HG02798 (cell line): ENCODE measurements around the gene SFXN5.
A peak's percentile ranks its signal among the peaks of the same experiment; 100 is the strongest.
"Not testable (repeated sequence)": the region's sequence is repeated elsewhere in the genome, so short reads cannot be mapped to it uniquely, and the experiment has no call there.

Experiments used
- ATAC-seq: cut with Tn5 transposase; IDR thresholded peaks from one replicate; pipeline ENCODE4 v1.9.1; 2021; ENCODE audit warnings: mild to moderate bottlenecking; ENCODE audit not compliant: unreplicated experiment, poor library complexity

Gene SFXN5, protein sequence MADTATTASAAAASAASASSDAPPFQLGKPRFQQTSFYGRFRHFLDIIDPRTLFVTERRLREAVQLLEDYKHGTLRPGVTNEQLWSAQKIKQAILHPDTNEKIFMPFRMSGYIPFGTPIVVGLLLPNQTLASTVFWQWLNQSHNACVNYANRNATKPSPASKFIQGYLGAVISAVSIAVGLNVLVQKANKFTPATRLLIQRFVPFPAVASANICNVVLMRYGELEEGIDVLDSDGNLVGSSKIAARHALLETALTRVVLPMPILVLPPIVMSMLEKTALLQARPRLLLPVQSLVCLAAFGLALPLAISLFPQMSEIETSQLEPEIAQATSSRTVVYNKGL

DNA sequence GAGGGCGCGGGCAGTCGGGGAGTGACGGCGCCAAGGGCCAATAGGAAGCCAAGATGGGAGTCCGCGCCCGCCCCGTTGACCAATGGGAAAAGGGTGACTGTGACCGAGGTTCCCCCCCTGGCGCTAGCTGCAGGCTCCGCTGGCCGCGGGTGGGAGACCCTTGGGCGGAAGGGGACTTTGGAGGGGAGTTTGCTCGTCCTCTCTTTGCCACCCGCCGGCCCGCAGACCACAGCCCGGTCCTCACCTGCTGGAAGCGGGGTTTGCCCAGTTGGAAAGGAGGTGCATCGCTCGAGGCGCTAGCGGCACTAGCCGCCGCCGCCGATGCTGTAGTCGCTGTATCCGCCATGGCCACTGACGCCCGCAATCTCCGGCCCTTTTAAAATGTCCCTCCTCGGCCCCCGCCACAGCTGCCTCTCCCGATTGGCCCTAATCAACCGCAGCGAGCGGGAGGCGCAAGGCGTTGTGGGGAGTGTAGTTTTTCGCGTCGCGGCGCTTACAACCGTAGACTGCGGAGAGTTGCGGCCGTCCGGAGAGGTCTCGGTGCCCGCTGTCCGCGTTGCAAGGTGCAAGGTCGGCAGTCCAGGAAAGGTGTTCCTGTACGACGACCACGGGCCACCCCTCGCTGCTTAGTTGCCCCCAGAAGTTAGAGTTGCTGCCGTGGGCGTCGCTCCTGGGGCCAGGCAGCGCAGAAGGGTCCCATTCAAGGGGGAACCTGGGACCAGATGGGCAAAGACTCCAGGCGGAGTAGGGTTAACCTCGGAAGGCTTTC, at the start of gene SFXN5:
Gene SFXN5, minus strand, starts transcription at position 353 of the 769 bp plus-strand sequence. Its CDS starts 7 bp downstream, at position 346.
- ATAC-seq: peak; percentile 96

DNA sequence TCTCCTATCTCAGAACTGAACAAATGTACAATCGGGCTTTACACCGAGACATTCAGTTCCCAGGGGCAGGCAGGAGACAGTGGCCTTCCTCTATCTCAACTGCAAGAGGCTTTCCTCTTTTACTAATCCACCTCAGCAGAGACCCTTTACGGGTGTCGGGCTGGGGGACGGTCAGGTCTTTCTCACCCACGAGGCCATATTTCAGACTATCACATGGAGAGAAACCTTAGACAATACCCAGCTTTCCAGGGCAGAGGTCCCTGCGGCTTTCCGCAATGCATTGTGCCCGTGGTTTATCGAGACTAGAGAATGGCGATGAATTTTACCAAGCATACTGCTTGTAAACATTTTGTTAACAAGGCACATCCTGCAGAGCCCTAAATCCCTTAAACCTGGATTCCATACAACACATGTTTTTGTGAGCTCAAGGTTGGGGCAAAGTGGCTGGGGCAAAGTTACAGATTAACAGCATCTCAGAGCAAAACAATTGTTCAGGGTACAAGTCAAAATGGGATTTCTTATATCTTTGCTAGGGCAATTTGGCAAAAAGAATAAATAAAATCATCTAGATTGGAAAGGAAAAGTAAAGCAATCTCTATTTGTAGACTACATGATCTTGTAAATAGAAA, 48.2 kb upstream of the SFXN5 start:
- not testable (repeated sequence) for ATAC-seq

DNA sequence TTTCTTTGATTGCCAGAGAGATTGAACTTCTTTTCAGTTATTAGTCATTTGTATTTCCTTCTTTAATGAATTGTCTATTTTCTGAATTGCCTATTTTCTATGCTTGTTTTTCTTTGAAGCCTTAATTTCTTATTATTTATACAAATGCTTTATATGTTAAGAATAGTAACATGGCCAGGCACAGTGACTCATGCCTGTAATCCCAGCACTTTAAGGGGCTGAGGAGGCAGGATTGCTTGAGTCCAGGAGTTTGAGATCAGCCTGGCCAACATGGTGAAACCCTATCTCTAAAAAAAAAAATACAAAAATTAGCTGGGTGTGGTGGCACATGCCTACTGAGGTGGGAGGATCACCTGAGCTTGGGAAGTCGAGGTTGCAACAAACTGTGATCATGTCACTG, 45.9 kb upstream of the SFXN5 start:
- ATAC-seq: no peak

DNA sequence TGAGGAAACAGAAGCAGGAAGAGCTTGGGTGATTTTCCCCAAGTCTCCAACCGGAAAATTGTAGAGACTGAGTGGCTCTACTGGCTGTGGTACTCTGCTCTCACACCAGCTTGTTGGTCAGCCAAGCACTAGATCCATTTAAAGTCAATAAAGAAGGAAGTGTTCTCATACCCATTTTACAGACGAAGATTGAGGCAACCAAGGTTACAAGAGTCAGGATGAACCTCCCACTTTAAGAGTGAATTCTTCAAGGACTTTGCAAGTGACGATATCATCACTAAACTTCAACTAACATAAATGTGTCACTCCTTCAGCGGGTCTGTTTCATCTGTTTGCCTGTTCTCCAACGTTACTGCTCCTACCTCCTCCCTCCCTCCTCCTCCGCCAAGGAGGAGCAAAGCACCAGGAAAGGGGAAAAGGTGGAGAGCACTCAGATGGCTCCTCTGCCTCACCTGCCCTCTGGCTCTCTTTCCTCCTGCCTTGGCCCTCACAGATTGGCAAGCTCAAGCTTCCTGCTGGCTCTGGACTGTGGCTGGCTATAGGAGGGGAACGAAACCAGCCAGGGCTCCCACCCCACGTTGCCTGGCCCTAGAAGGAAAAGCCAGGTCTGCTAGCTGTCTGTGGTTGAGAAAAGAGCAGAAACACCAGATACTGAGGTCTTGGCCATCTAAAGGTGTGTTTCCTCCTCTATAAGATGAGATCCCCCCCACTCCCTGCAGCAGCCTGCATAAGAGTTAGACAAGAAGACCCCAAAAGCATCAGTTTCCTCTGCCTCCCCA, 44.9 kb upstream of the SFXN5 start:
- ATAC-seq: no peak

DNA sequence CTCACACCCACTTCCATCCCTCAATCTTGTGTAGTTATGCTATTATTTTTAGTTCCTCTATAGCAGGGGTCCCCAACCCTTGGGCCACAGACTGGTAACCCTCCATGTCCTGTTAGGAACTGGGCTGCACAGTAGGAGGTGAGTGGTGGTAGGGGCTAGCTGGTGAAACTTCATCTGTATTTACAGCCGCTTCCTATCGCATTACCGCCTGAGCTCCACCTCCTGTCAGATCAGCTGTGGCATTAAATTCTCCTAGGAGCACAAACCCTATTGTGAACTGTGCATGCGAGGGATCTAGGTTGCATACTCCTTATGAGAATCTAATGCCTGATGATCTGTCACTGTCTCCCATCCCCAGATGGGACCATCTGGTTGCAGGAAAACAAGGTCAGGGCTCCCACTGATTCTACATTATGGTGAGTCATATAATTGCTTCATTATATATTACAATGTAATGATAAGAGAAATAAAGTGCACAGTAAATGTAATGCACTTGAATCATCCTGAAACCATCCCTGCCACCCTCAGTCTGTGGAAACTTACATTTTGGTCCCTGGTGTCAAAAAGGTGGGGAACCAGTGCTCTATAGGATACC, 42.9 kb upstream of the SFXN5 start:
- no peak for ATAC-seq

DNA sequence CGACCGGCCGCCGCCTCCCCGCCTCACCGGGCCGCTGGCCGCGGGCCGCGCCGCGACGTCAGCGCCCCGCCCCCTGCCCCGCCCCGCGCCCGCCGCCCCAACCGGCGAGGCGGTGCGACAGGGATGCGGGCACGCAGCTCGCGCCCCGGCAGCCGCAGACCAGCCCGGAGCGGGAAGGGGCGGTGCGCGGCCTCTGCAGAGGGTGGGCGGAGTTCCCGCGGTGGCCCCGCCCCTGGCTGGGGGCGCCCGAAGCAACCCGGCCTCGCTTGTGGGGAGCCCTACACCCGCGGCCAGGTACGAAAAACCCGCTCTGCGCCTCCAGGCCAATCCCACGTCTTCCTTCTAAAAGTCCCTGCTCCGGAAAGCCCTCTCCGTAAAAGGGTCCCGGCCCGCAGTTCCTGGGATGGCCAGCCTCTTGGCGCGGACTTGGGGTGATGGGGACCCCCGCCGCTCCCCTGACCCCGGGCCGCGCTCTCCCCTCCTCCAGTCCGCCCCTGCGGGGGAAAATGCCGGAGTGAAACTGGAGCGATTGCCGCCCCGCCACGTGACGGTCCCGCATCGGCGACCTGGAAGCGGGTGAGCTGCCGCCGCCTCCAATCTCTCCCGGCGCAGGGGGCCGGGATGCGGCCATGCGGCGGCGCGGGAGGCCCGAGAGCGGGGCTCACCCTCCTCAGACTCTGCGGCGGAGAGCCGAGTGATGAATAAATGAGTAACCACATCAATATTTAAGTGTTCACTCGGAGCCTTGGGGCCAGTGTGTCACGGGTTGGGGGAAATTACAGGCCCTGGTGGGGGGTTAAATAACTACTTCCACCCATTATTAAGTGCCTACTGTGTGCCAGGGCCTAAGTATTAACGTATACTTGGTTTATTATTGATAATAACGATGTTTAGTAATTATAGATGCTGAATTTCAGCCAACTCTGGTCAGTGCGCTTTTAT, 41.7 kb upstream of the SFXN5 start, which contains the start of gene RAB11FIP5:
Gene RAB11FIP5, minus strand, starts transcription at position 36 of the 942 bp plus-strand sequence. CDS start 171 bp downstream, outside the sequence.
- ATAC-seq: peak; percentile 79

DNA sequence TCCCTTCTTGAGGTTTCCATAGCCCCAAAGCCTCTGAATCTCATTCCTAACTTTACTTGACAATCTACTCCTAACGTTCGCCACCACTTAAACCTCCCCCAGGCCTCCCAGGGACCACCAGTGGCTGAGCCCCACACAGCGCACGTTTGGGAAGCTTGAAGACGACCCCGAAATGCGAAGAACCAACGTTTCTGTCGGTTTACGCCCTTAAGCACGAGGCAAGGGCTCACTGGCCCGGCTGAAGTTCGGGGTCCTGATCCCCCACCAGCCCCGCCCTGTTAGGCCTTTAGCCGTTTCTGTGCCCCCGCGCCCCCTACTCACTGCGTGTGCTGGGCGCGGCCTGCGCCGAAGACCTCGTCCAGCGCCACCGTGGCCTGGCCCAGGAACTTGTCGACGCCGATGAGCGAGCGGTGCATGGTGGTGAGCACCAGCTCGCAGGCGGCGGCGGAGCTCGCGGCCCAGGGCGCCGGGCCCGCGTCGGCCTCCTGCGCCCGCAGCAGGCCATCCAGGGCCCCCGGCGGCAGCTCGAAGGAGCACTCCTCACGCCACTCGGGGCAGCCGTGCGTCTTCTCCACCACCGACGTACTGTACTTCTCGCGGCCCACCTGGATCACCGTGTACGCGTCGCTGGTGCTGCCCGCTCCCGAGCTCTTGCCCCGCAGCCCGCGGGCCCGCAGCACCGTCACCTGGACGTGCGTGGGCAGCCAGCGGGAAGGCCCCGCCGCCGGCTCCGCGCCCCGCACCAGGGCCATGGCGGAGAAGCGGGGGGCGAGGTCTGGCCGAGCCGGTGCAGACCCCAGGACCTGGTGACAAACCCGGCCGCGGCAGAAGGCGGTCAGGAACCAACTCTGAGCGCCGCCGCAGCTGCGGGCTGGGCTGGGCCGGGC, 40.8 kb upstream of the SFXN5 start:
- ATAC-seq: peak; percentile 29

DNA sequence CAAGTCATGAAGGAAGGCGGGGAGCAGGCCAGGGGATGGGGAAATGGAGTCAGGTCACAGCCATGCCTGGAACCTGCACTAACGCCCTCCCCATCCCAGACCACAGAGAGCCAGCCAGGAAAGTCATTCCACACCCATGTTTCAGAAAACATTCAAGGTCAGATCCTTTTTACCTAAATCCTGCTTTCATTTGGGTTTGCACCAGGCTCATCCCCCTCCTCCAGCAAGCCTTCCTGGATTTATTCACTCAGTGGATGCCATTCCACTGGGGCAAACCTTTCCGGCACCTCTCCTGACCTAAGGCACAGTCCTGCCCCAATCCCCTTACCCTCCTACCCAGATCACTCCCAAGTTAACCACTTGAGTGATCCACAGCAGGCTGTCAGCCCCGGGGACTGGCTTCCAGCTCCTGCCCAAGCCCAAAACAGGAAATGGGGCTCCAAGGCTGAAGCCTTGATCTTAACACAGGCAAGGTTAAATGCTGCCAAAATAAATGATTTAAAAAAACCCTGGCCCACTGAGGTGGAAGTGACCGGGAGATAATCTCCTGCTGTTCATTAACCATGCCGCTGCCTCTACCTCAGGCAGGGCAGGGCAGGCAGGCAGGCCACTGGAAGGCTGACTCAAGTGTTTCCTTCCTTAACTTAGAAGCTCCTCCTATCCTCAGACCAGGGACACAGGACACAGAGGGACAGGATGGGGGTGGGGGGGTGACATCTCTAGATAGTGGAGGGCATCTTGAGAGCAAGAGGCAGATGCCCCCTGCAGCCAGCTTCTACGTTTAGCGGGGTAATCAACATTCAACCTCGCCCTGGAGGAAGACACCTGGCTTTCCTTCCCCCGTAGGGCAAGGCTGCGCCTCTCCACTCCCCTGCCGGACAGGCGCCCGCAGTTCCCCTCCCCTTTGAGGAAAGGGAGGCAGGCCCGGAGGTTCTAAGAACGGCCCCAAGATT, 39.8 kb upstream of the SFXN5 start:
- ATAC-seq: no peak

DNA sequence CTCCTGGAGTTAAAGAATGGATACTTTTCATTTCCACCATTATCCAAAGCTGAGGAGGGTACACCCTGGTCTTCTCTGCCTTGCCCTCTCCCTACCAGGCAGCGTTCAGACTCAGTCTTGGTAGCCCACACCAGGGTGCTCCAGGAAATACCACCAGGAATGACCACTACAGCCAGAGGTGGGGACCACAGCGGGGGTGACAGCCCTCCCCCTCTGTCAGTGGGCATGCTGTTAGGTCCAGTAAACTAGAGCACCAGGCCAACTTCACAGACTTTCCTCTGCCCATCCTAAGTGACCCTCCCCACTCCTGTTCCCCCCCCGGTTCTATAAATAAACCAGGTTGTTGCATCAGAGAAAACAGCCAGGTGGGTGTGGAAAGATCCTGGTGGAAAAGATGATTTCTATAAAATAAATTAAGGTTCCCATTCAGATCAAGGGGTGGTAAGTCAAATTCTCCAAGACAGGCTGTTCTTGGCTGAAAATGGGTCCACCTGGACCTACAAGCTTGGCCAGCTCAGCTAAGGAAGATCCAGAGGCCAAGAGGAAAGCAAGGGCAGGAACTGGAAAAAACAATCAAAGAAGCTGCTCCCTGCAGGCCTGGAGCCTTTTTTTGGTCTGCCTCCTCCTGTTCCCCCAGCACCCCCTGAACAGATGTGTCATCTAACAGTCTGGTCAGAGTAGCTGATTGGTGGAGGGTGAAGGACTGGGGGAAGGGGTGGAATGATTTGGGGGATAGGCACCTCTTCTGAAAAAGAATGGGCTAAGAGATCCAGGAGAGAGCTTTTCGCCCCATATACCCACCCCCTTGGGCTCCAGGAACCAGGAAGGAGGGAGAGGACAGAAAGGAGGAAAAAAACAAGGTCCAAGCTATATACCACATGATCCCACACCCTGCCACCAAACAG, 38.9 kb upstream of the SFXN5 start:
- no peak for ATAC-seq

DNA sequence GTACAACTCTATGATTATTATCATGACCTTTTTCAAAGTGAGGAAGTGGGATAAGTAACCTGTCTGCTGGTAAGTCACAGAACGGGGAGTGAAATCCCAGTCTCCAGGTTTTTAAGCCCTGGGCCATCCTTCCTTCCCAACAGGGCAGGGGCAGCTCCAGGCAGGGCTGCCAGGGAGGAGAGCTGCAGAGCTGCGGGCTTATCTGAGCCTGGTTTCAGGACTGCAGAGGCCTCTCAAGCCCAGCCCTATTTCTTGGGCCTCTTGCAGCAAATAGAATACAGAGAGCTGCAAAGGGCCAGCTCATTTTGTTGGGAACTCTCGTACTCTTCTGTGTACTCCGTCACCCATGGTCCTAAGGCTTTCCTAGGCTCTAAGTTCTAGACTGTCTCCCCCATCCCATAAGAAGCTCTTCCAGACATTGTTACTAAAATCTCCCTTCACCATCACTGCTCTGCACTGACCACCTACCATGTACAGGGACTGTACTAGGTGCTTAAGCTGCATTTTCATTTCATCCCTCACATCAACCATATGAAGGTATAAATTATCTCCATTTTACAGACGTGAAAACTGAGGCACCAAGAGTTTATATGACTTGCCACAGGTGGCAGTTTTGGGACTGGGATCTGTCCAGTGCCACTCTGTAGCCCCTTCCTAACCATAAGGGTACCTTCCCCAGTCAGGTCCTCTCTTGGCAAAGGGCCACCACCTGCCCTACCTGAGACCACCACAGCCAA, 38.1 kb upstream of the SFXN5 start:
- no peak for ATAC-seq

DNA sequence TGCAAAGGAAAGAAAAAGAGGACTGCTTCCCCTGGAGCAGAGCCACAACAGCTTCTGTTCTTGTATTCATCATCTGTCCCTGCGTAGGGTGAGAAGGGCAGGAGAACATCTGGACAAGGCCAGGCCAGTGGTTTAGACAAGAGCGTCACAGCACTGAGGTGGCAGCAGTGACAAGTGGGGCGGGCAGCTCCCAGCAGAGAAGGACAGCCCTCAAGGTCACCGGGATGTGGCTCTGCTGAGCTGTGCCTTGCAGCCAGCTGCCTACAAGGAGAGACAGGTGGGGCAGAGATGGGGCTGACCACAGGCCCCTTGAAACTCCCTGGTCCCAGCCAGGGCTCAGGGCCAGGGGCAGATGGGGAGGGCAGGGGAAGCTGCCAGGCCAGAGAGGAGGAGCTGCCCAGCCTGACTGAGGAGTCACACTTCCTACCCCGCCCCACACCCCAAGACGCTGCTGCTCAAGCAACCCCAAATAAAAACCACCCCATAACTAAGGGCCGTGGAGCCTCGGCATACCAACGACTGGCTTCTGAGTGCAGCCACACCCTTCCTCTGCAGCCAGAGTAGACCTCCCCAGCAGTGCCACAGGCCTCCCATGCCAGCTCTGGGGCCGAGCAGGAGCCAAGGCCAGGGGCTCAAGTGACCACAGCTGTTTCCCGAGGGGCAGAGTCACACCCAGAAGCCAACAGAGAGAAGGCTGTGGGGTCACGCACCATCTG, 35.9 kb upstream of the SFXN5 start:
- no peak for ATAC-seq

DNA sequence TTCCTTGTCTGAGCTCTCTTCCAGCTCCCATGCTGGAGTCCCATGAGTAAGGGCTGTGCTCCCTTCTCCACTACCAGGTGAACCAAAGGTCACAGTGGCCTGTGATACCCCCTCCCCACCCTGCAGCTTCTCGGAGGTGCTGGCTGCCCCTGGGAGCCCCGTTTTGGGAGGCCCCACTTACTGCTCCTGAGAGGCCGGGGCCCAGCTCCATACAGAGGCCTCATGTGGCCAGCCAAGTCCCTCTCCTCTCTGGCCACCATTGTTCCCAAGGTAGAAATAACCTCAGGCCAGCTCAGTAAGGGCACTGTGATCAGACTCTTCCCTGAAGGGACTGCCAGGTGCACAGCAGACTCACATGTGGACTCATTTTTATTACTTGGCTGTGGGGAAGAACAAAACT, 35.3 kb upstream of the SFXN5 start:
- no peak for ATAC-seq

DNA sequence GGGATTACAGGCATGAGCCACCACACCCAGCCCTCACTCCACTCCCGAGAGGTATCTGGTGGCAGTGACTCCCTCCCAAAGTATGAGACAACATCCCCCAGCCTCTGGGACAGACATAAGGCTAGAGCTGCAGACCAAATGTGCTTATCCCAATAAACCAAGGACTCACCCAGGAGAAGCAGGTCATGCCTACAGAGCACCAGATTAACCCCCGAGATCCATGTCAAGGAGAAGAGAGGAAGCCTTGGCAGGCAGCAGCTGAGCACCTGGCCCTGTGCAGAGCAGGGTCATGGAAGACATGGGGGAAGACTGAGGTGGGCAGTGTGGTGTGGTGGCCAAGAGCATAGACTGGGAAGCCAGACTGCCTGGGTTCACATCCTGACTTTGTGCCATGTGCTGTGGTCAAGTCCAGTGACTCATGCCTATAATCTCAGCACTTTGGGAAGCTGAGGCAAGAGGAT, 34.0 kb upstream of the SFXN5 start:
- no peak for ATAC-seq

DNA sequence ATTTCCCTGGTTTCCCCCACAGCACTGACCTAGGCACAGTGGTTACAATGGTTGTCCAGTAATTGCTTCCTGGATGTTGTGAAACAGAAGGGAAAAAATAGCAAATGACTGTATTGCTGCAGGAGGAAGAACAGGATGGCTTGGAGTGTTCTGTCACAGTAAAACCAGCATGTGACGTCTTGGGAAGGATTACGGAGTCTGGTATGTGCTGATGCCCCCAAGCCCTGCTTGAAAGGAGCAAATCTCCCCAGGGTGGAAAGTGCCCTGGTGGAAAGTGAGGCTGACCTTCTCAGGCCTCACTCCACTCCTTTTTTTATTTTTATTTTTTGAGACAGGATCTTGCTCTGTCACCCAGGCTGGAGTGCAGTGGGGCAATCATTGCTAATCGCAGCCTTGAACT, 33.4 kb upstream of the SFXN5 start:
- no peak for ATAC-seq
